ENCODE data around the gene FRAT2. TPM values are rescaled to one million over a fixed set of nuclear protein-coding genes. Genes with fewer than 3 reads are reported as not detected.

The FRAT2 gene
- total RNA-seq, 1 donor from 2014 or later, result 20.4 TPM

DNA sequence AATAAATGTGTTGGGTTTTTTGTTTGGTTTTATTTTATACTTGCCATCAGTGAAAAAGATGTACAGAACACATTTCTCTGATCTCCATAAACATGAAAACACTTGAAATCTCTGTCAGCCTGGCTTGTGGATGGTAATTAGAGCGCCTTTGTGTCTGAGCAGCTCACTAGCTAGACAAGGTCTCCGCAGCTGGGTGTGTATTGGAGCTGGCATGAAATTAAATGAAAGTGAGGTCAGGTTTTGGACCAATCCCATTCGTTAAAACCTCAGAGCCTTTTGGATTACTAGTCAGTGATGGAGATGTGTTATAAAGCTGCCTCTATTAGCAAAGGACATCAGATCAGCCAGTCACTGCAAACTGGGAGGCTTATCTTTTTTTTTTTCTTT, 12.7 kb downstream of the FRAT2 start:
- H3K9me3 ChIP-seq, result no peaks in the 10 kb centered on the region
- no peaks in the 10 kb centered on the region for H3K36me3 ChIP-seq
- intact Hi-C loops (cut with DNase I), result no loop called here
- H3K4me1 ChIP-seq, result peaks cover 21% of the 10 kb centered on the region
- ATAC-seq (no peak), DNase-seq (no peak)
- H3K27ac ChIP-seq, result peak overlapping the region; percentile 85
- H3K27me3 ChIP-seq, result no peaks in the 10 kb centered on the region
- peak overlapping the region; percentile 73 for H3K4me3 ChIP-seq
- TF ChIP-seq, protein P1, sequence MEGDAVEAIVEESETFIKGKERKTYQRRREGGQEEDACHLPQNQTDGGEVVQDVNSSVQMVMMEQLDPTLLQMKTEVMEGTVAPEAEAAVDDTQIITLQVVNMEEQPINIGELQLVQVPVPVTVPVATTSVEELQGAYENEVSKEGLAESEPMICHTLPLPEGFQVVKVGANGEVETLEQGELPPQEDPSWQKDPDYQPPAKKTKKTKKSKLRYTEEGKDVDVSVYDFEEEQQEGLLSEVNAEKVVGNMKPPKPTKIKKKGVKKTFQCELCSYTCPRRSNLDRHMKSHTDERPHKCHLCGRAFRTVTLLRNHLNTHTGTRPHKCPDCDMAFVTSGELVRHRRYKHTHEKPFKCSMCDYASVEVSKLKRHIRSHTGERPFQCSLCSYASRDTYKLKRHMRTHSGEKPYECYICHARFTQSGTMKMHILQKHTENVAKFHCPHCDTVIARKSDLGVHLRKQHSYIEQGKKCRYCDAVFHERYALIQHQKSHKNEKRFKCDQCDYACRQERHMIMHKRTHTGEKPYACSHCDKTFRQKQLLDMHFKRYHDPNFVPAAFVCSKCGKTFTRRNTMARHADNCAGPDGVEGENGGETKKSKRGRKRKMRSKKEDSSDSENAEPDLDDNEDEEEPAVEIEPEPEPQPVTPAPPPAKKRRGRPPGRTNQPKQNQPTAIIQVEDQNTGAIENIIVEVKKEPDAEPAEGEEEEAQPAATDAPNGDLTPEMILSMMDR (IDR thresholded peaks at IDR 0.05), result no peak

DNA sequence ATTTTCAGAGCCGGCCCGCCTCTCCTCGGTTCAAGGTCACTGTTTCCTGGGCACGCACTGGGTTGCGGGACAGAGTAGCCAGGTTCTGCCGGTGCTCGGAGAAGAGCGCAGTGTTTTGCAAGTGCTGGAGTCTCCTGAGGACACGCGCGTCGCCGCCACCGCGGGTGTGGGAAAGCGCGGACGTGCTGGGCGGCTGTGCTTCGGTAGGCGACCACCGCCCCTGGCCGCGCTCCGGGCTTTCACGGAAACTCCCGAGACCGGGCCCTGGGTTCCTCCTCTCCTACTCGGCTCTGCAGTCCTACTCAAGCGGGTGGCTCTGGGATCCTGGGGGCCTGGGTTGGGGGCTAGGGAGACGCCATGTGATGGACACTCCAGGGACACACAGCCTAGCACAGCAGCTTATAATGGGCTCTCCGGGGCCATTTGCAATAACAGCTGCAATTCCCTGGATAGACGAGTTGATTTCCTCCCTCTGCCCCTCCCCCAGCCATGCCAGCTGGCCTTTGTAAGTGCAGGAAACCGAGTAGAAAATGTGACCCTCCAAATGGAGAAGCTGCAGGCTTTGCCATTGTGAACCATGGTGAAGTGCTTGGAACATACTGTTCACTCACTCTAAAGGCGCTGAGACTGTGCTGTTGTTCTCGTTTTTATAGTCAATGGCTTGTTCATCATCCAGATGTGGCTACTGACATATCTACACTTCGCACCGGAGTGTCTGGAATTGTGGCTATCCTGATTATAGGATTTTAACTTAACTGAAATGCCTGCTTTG, 13.3 kb downstream of the FRAT2 start:
- peak overlapping the region; percentile 85 for H3K27ac ChIP-seq
- H3K4me1 ChIP-seq, result peaks cover 21% of the 10 kb centered on the region
- ATAC-seq, result peak; percentile 33
- no peaks in the 10 kb centered on the region for H3K9me3 ChIP-seq
- intact Hi-C loops (cut with DNase I), result no loop called here
- DNase-seq, result peak; percentile 73
- no peaks in the 10 kb centered on the region for H3K36me3 ChIP-seq
- TF ChIP-seq, protein P1 (IDR thresholded peaks at IDR 0.05), result no peak
- peak overlapping the region; percentile 73 for H3K4me3 ChIP-seq
- H3K27me3 ChIP-seq, result no peaks in the 10 kb centered on the region

DNA sequence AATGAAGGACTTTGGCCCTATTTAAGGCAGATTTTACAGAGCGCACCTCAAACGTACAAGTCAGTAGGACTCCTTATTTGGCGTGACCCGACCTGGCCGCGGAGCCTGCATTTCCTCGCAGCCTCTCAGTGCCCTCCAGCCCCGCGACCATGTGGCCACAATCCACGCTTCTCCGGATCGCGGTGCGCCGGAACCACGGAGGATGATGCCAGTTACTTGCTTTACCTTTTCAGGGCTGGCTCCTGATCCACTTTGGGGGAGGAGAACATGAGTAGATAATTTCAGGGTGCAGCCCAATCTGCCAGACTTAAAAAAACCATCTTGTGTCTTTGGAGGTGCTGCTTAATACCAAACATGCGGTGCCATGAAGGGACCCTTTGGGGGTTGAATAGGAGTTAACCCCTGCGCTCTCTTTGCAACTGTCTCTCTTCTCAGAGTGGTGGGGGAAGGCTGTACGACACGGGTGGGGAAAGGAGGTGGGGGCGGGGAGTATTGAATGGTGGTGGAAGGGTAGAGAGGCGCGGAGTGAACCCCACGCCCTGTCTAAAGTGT, 14.0 kb downstream of the FRAT2 start:
- no peak for ATAC-seq
- Histone ChIP-seq H3K4me3 (peak overlapping the region; percentile 73), H3K9me3 (no peaks in the 10 kb centered on the region), H3K36me3 (no peaks in the 10 kb centered on the region), H3K4me1 (peaks cover 21% of the 10 kb centered on the region), H3K27me3 (no peaks in the 10 kb centered on the region), H3K27ac (peak overlapping the region; percentile 85)
- intact Hi-C loops (cut with DNase I), result no loop called here
- peak; percentile 70 for DNase-seq
- TF ChIP-seq, protein P1 (IDR thresholded peaks at IDR 0.05), result no peak

- Histone ChIP-seq H3K4me3 (peak overlapping the region; percentile 73), H3K27ac (peak overlapping the region; percentile 85), H3K4me1 (peaks cover 21% of the 10 kb centered on the region), H3K27me3 (no peaks in the 10 kb centered on the region), H3K9me3 (no peaks in the 10 kb centered on the region), H3K36me3 (no peaks in the 10 kb centered on the region)
- ATAC-seq, result peak; percentile 60
- TF ChIP-seq, protein P1 (IDR thresholded peaks at IDR 0.05), result peak; percentile 25
- DNase-seq, result peak; percentile 88
- intact Hi-C loops (cut with DNase I), result no loop called here
These were observed 14.7 kb downstream of the FRAT2 start for GRCh38 chr10:97319671-97320479.

GRCh38 chr10:97318772-97319651, 15.5 kb downstream of the FRAT2 start, which contains the start of gene FRAT1:
FRAT1 (plus strand) TSS chr10:97319271; CDS start chr10:97319454, 183 bp downstream.
- Histone ChIP-seq H3K9me3 (no peaks in the 10 kb centered on the region), H3K4me3 (peak within 1 kb of the TSS; percentile 73), H3K4me1 (peaks cover 21% of the 10 kb centered on the region), H3K36me3 (no peaks in the 10 kb centered on the region), H3K27me3 (no peaks in the 10 kb centered on the region), H3K27ac (peak within 1 kb of the TSS; percentile 100)
- peak; percentile 87 for ATAC-seq
- TF ChIP-seq, protein P1 (IDR thresholded peaks at IDR 0.05), result no peak
- intact Hi-C loops (cut with DNase I), result no loop called here
- DNase-seq, result peak; percentile 97

All from upper lobe of right lung (tissue), 1 donor.